ENCODE data around the gene C13orf42.
"Not testable (repeated sequence)": the region's sequence is repeated elsewhere in the genome, so short reads cannot be mapped to it uniquely, and the experiment has no call there.

Gene C13orf42

GRCh38 chr13:51118809-51119431 lies 7.8 kb upstream of the C13orf42 start:
- DNase-seq = no peak

- no peak for DNase-seq
Observed at GRCh38 chr13:51113969-51114368, 2.9 kb upstream of the C13orf42 start.

- no peak for DNase-seq
Observed at GRCh38 chr13:51113186-51113881, 2.3 kb upstream of the C13orf42 start.

DNA sequence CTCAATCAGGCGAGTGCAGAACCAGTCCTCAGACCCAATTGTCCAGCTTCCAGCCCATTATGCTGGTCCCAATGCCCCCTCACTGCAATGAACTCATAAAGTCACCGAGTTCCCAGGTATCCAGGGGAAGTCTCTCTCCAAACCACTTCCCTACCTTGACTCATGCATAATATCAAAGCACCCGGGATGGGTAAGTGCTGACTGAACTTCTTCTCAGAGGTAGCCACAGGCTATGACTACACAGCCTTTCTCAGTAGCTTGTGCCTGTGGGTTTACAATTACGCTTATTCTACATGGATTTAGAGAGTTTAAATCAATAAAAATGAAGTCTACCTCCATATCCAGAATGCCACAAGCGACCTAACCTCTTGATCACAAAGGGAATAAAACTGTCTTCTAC lies 1.7 kb upstream of the C13orf42 start:
- no peak for DNase-seq

DNA sequence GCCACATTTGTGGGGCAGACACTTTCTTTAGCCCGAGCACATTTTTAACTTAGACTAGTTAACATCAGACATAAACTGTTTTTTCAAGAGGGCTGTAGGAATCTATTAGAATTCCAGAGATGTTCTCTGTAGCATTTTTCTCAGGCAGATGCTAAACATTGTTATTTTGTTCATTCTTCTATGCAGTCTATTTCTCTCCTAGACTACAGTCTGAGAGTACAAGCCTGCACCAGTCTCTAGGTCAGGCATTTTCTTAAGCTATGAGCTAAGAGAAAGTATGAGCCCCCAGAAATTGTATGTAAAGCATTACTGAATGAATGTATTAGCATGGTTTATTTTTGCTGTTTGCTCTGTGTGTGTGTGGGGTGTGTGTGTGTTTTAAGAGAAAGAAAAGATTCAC lies 923 bp upstream of the C13orf42 start:
- no peak for DNase-seq

DNA sequence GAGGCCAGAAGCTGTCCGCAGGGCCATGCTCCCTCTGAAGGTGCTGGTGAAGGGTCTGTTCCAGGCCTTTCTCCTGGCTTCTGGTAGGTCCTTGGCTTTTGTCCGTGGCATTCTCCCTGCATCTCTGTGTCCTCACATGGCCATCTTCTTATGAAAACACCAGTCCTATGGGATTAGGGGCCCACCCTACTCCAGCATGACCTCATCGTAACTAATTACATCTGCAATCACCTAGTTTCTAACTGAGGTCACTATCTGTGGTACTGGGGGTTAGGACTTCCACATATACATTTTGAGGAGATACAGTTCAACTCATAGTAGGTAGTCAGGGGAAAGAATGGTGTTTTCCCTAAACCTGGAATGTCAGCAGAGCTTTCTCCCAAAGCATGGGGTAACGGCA lies 3.1 kb downstream of the C13orf42 start:
- DNase-seq = no peak

DNA sequence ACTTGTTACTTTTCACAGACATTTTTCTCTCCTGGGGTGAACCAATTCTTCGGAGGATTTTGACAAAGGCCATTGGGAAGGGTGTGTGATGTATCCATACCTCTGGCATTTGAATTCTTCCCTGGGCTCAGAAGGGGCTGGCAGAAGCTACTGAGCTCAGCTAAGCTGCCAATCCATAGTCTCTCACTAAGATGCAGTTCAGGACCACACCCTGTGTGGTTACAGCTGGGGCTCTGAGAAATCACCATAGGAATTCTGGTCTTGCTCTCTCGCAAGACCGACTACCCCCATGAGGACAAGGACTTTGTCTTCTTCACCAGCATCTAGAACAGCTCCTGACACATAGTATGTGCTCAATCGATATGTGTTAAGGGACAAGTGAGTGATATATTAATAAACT lies 6.0 kb downstream of the C13orf42 start:
- DNase-seq = no peak

- no peak for DNase-seq
Observed at GRCh38 chr13:51101636-51102235, 9.3 kb downstream of the C13orf42 start.

DNA sequence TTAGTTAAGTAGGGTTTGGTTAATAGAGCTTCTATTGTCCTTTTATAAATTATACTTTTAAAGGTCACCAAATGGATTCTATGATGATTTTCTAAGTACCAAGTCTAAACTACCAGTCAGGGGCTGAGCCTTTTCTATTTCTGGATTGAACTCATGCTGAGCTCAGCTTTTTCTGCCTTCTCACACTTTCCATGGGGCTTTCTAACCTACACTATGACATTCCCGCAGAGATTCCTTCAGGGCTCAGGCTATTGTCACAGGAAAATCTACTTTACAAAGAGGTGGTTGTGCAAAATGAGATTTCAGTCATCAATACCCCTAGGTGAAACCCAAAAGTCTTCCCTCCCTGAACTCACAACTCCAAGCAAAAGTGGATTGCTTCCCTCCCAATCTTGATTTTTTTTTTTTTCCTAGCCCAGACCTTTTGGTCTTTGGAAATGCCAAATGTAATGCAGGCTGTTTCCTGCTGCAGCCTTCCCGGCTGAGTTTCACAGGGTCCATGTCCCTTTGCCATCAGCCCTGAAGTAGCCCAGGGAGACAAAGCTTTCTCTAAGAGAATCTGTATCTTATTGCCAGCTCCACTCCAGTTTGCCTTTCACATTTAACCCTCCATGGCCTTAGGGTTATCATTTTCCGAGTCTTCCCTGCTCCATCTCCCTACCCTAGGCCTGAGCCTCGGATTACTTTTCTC lies 13.6 kb downstream of the C13orf42 start:
- no peak for DNase-seq

GRCh38 chr13:51096131-51096530 lies 14.9 kb downstream of the C13orf42 start:
- no peak for DNase-seq

DNA sequence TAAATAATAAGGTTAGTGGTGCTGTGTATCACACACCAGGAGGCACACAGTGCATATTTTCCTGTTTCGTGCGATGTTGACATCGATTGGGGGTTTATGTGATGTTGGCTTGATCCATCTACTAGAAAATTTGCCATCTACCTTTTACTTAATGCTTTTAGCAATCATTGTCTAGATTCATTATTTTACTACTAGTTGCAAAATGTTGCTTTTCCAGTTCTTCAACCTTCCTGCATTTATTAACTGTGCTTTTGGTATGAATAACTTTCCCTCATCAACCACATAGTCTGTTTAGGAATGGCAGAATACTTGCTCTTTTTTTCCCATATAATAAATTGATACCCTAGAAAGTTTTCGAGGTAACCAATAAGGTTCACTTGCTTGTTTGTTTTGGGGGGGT lies 17.5 kb downstream of the C13orf42 start:
- no peak for DNase-seq

- no peak for DNase-seq
Observed at GRCh38 chr13:51091839-51092238, 19.2 kb downstream of the C13orf42 start.

DNA sequence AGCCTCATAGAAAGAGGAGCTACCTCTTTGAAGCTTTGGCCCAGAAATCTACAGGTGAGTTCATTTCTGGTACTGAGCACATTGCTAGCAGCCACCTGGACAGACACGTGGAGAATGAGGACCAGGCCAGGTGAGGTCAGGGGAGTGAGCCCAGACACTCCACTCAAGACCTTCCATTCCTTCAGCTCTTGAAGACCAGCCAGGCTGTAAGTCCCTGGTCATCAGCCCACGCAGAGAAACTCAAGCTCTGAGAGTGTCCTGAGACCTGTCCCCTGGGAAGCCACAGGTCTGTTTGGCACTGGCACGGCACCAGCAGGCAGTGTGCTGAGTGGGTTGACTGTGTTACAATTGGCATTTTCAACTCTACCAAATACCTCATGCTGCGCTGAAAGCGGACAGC lies 27.4 kb downstream of the C13orf42 start:
- no peak for DNase-seq

- DNase-seq = not testable (repeated sequence)
Observed at GRCh38 chr13:51080478-51081065, 30.5 kb downstream of the C13orf42 start.

DNA sequence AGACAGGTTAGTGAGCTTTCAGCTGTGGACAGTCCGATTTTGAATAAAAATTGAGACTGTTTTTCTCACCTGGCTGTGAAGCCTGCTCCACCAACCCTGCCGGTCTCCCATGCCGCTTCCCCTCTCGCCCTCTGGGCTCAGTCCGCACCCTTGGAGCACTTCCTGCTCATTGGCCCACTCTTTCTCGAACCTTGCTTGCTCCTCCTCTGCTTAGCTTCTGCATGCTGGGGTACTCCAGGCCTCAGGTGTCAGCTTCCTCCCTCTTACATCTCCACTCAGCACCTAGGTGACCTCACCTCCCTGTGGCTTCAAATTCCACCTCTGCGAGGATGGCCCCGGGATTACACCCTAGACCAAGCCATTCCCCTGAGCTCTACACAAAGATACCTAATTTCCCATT lies 39.6 kb downstream of the C13orf42 start:
- no peak for DNase-seq

DNA sequence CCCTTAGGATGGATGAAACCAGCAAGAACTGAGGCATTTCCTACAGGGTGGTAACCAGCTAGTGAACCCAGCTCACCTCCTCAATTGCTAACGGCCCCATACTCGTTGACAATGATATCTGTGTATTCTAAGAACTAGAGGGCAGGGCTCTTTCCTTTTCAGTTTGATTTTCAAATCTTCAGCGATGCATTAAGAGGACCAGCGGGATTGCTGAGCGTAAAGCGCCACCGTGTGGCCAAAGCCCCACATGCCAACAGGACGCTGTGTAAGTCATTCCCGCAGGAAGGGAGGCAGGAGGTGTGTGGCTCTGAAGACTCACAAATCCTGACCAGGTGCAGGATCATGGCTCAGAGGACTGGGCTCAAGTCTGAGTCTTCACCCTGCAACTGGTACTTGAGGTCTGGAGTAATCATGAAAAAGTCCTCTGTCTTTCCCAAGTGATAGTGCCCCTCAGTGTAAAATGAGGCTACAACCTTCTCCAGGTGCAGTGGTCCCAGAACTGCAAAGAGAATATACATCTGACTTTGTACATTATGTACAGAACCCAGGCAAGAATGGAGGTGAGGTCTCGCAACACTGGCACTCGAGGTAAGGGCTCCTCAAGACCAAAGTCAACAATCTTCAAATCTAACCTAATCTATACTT lies 40.9 kb downstream of the C13orf42 start:
- DNase-seq = peak; percentile 70

- DNase-seq = no peak
Observed at GRCh38 chr13:51068501-51068900, 42.6 kb downstream of the C13orf42 start.

DNA sequence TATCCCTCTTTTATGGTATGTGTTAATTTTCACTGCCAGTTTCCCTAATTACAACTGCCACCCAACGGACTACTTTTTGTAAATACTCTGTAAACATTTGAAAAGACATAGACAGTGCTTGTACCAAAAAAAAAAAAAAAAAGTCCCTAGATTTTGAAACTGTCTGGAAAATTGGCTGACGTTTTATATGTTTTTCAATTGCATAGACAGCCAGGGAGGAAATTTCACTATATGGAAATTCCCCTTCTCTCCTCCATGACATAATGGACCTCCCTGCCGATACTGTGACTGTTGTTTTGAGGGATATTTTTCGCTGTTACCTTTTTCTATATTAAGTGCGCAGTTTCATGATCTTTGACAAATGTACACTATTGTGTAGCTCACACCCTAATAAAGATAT lies 43.4 kb downstream of the C13orf42 start:
- no peak for DNase-seq

- no peak for DNase-seq
Observed at GRCh38 chr13:51067210-51067701, 43.8 kb downstream of the C13orf42 start.

DNA sequence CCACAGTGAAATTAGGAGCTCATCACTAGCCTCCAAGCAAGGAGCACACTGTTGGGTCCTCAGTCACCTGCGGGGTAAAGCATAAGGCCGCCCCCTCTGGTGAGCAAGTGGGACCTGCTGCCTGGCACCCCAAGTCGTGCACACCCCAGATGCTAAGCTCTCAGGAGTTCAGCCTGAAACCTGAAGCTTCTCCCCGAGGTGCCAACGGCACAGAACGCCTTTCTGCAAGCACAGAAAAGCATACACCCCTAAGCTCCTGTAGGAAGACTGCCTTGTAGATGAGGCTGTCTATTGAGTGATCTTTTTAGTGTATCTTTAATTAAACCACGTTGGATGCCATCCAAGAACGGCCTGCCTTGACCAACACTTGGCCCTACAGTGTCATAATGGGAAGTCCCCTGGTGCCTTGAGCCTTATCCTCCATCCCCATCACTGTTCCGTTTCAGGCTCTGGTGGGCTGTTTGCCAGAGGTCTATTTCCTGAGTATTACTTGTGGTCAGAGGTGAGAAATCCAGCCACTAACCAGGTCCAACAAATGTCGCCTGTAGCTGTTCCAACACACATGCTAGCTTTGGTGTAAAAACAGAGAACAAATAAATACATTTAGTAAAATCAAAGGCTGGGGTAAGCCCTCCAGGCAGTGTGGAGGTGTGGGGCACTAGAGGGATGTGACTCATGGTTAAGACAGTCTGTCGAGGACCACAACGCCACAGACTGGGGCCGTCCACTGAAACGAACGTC lies 44.8 kb downstream of the C13orf42 start:
- DNase-seq = no peak

GRCh38 chr13:51065372-51066090 lies 45.5 kb downstream of the C13orf42 start:
- no peak for DNase-seq

Measured in activated T-cell treated with anti-CD3 and anti-CD28 coated beads for 4 hours (primary cell).